GM11168 (cell line): ENCODE data around the gene EPHA3.

Source experiments
- in situ Hi-C: fragments of 300-500 bp; cut with MboI; formaldehyde crosslinking; loops from one replicate; pipeline ENCODE4 v1.12.0; 2022; ENCODE audit warnings: low sequenced_read_pairs; ENCODE audit not compliant: unreplicated experiment

The EPHA3 gene

DNA sequence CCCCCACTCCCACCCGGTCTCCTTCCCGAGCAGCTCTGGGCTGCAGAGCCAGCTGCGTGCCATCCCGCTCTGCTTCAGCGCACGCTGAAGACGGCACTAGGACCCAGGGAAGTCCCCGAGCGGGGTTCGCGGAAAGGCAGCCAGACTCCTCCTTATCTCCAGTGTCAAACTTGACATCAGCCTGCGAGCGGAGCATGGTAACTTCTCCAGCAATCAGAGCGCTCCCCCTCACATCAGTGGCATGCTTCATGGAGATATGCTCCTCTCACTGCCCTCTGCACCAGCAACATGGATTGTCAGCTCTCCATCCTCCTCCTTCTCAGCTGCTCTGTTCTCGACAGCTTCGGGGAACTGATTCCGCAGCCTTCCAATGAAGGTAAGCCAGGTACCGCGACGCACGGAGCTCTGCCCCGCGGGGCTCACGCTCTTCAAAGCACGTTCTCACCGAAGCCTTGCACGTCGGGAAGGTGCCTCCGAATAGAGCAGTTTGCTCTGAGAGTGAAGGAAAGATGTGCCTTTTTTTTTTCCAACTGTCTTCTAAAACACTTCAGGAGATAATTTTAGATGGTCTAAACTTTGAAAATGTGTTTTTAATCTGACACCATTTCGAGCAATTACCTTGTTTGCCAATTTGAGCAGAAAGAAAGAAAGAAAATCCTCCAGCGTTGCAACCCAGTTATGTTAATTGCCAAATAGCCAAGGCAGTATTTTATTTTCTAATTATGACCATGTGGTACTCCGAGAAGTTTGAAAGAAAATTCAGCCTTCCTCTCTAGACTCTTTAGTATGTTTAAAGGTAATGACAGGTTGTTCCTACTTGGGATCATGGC is at the start of gene EPHA3:
Gene EPHA3 (plus strand): TSS at position 161 of the 830 bp plus-strand sequence. CDS start 128 bp downstream, at position 289.
- in situ Hi-C loops: loop anchor here (25.0 kb wide), 1 partner anchor 895 kb away; no protein-coding TSS in a partner anchor

DNA sequence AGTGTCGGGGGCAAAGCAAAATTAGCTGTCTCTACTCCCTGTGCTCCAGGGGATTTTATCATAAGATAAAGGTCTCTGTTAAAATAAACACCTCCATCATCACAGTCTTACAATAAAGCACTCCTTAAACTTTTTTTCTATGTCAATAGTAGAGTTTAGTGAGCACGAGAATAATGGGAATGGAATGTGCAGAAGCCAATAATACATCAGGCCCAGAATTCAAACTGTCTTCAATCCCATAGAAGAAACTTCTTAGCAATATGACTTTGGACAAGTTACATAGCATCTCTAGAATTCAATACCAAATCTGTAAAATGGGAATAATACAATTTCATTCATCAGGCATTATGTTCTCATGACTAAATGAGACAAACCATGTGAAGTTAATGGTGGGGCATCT is 49.0 kb upstream of the EPHA3 start:
- in situ Hi-C loops: no loop called here

DNA sequence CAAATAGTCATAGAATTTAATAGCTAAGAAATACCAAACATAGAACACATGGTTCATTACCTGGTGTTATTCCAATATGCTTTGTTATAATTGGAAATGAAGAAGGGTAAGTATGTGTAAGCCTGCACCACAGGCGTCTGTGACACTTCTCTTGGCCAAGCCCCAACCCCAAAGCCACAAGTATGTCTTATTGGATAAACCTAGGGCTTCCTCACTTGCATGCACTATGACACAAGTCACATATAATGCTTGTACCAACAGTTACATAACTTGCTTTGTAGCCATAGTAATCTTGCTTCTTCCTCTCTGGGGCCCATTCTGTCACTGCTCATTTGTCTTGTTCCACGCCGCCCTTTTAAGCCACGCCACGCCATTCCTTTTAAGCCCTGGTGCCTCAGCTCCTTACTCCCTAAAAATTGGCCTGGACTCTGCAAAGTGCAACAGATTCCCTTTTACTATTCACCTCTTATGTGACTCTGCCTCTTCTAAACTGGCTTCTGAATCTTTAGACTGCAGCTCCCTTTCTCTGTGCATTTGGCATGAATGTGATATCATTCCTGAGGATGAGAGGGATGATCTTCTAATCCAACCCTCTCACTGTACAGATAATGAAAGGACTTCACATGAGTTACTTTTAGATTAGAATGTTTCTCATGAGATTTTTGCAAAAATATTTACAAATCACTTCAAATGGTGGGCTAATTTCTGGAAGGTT is 48.1 kb upstream of the EPHA3 start:
- in situ Hi-C loops: no loop called here

DNA sequence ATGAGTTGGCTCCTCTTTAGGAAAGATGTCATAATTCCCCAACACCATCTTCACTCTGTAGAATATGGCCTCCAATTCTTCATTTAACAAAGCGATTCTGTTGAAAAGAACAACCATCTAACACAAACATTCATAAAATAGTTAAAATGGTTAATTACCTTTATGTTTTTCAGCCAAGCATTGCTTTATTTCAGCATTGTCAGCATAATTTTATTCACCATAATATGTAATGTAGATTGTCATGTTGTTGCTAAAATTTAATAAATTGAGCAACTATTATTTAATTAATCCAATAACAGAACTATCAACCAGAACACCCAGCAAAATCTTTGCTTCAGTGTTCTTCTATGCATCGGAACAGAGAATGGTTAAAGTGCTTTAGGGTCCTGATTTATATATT is 46.2 kb upstream of the EPHA3 start:
- in situ Hi-C loops: no loop called here

DNA sequence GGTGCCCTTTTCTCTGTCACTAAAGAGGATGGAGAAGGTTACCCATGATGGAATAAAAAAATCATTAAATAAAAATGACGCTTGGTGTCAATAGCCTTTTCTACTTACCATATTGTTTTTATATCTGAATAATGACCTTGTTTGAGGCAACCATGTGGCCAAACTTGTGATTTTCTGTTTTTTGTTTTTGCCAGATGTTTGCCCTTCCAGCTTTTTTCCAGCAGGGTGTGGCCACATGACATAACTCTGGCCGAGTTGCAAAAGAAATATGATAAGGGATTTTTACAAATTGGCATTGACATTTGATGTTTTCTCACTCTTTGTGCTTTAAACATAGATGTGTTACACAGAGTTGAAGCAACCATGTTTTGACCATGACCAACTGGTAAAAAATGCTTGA is 39.7 kb upstream of the EPHA3 start:
- in situ Hi-C loops: no loop called here

DNA sequence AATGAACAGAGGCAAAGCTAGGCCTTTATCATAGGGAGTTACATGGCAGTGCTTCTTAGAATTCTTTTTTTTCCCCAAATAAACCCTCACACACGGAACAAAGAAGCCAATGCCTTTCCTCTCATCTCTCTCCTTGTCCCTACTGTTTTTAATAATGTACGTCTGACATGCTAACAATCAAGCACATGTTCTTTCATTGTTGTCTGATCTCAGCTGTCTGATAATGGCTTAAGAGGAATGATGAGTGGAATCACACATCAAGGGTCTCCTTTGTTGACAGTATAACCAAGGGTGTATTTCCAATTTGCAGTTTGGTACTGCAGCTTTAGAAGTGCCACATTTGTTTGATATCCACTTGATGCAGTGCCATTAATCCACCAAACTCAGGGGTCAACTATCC is 34.8 kb upstream of the EPHA3 start:
- in situ Hi-C loops: no loop called here

DNA sequence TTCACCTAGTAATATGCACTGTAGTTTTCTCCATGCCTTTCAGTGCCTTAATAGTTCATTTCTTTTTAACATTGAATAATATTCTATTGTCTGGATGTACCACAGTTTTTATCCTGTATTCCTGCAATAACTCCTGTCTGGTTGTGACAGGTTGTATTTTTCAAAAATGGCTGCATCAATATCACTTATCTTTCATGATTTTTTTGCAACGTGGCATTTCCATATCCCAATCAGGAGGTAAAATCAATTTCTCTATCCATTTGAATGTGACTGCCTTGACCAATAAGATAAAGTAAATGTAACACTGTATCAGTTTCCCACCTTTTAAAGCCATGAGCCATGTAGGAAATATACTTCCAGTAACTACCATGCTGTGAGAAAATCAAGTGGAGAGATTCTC is 27.5 kb upstream of the EPHA3 start:
- in situ Hi-C loops: no loop called here

DNA sequence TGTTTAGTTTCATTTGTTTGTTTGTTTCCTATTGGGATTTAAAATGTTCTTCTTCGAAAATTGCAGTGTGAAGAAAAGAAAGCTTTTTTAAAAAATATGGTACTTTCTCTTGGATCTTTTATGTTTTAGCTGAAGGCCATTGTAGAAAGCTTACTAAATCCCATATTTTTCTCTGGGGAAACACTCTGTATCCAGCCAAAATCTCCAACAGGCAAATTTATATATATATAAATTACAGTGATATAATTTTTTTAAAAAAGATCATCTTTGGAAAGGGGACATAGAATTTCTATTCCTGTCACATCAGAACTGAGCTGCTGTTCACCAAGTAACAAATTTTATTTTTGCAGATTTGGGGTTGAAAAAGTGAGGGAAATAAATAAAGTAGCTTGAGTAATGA is 19.6 kb upstream of the EPHA3 start:
- in situ Hi-C loops: no loop called here

DNA sequence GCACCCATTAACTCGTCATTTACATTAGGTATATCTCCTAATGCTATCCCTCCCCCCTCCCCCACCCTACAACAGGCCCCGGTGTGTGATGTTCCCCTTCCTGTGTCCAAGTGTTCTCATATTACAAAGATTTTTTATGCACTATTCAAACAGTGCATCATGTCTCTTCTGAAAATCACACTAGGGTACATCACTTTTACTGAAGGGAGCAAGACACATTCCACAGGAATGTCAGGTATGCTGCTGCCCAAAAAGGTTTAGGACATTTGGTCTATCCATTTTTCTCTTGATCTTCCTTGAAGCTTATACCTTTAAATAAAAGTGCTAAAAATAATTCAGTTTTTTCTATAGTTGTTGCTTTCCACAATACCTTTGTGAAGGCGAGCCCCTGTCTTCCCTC is 9.2 kb upstream of the EPHA3 start:
- in situ Hi-C loops: no loop called here

DNA sequence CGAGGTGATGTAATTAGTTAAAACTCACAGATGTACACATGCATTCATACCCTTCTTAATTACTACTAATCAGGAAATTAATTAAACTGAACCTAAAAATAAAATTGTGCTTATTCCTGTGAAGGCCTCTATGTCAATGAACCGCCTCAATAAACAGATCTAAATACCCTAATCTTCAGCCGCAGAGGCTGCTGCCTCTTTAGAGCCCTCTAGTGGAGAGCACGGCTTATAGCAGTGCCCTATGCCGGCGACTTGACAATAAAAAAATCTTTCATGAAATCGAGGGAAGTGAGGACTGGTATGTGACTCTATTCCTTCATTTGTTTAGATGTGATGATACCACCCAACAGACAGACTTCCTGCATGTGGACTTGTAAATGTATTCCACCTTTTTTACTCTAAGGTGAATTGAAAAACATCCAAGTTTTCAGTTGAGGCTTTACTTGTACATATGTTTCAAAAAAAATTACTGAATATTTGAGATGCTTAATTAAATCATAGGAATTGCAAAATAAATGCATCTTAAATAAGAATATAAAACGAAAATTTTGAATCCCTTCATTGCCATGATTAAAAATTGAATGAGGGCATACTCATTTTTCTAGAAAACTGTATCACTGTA is 8.3 kb upstream of the EPHA3 start:
- in situ Hi-C loops: no loop called here

DNA sequence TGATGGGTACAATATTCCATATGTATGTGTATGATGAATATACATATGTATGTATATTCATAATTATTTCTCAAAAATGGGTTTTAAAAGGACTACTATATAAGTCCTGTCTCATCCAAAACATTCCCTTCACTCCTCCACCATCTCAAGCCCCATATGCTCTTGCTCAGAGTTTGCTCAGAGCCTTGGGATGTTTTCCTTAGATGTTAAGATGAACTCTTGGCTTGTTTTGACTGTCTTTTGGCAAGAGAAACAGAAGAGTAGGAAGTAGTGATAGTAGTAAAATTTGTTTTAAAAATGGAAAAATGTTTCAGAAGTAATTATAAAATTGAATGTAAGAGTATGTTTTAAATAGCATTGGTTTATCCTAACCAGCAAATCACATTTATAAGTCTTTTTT is 6.2 kb upstream of the EPHA3 start:
- in situ Hi-C loops: loop anchor here (25.0 kb wide), 1 partner anchor 889 kb away; no protein-coding TSS in a partner anchor

DNA sequence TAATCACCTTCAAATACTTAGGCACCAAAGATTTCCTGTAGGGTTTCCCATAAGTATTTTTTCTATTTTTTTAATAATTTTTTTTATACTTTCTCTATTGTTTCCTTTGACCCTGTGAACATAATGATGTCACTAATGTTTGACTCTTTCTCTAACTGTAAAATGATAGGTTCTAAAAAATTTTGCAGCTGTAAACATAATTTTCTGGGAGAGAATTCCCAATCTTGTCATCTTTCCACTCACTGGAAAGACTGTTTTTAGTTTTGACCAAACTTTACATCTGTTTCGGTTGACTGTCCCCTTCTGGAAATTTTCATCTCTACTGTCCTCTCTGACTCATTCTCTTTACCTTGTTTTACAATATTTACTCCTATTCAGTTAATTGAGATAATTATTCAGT is 5.5 kb upstream of the EPHA3 start:
- in situ Hi-C loops: loop anchor here (25.0 kb wide), 1 partner anchor 890 kb away; no protein-coding TSS in a partner anchor

DNA sequence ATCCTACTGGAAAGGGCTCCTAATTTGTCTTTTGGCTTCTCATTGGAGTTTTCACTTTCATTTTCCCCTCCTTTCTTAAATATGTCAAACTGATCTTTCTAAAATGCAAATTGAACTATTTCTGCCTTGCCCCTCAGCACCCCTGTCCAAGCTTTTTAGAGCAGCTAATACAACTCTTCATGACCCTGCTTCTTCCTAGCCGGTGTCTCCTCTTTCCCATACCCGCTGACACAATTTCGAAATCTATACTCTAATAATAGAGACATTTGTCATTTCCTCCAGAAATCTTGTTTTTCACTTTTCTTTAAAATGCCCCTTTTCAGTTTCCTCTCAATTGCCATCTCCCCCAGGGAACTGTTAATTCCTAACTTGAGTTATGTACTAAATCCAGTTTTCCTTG is 2.9 kb upstream of the EPHA3 start:
- in situ Hi-C loops: loop anchor here (25.0 kb wide), 1 partner anchor 892 kb away; no protein-coding TSS in a partner anchor

DNA sequence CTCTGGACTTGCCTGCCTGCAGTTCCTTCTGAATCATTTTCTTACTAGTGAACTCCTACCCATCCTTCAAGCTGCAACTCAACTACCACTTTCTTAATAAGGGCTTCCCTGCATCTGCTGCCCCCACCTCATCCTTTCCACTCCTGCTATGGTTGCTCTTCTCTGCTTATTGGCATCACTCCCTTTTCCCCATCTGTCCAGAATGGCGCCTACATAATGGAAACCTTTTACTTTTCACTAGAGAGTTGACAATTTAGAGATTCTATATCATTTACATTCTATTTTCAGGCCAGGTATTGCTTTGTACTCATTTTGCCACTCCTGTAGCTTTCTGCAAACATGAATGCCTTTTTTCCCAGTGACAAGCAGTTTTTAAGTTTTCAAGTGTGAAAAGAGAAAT is 1.9 kb upstream of the EPHA3 start:
- in situ Hi-C loops: loop anchor here (25.0 kb wide), 1 partner anchor 893 kb away; no protein-coding TSS in a partner anchor

DNA sequence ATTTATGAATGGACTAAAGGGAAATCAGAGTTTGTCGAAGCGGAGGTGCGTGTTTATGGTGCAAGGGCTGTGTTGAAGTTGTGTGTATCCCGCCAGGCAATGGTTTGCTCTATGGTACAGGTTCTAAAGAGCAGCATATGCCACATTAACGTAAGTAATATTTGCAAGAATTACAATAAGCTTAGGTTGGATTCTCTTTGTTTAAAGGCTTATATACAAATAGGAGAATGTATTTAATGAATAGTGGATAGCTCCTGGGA is 800 bp downstream of the EPHA3 start:
- in situ Hi-C loops: loop anchor here (25.0 kb wide), 1 partner anchor 896 kb away; no protein-coding TSS in a partner anchor

DNA sequence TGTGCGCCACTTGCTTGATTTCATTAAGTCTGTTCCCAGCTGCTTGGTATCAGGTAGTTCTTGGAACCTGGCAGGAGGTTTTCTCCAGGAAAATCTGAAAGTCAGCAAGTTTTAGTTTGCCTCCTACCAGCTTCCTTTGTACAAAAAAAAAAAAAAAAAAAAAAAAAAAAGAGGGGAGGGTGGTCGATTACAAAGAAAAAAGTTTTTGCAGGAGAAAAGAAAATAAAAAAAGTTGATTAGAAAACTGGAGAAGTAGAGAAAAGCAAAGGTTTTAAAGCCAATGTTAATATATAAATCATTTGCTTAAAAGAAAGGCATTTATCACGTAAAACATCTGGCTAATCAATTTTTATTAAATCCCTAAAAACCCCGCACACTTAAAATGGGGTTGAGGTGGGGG is 5.9 kb downstream of the EPHA3 start:
- in situ Hi-C loops: loop anchor here (25.0 kb wide), 1 partner anchor 901 kb away; no protein-coding TSS in a partner anchor

DNA sequence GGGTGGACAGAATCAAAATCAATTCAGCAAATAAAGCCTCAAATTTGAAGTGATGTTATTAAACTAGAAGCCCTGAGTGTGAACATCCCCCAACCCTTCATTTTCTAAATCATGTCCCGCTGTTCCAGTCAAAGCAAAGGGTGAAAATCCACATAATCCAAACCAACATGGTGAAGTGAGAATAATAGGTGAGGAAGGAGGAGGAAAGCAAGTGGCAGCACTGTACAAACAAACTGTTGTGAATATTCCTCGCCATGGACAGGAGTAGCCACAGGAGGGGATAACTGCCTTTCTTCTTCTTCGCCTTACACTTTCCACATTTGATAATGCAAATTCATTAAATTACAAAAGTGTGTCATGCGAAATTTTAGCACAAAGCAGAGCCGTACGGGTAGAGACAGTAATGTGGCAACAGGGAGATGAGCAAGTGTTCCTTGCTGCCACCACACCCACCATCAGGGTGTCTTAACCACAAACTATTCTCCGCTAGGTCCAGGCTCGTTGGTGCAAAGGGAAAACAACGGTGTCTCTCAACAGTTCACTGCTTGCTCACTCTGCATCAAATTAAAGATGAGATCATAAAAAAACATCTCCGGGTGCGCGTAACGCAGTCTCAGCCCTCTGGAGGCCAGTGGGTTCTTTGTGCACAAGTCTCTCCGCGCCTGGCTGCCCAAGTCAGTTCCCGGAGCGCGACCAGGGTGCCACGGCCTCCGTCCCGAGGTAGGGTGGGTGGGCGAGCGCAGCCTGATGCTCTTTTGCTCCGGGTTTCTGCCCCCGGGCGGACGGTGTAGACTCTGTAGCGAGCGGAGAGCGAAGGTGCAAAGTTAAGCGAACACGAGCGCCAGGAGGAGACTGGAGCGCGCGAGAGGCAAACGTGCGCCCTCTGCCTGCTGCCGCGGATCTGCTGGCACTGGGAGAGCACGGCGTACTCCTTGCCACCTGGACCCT is 6.7 kb downstream of the EPHA3 start:
- in situ Hi-C loops: loop anchor here (25.0 kb wide), 1 partner anchor 902 kb away; no protein-coding TSS in a partner anchor

DNA sequence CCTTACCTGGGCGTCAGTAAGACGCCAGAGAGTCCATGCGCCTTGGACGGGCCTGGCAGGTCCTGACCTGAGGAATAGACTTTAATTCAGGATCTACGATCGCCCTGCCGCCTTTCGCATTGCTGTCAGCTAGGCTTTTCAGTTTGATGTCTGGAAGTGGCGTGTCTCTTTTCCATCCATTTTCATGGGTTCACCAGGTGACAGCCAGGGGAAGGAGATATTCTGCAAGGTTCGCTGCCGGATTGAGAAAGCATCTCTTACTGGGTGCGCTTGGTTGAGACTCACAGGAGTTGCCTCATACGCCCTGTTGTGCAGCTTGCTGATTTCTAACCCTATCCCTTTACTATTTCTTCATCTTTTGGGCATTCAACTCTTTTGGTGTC is 7.4 kb downstream of the EPHA3 start:
- in situ Hi-C loops: loop anchor here (25.0 kb wide), 1 partner anchor 903 kb away; no protein-coding TSS in a partner anchor

DNA sequence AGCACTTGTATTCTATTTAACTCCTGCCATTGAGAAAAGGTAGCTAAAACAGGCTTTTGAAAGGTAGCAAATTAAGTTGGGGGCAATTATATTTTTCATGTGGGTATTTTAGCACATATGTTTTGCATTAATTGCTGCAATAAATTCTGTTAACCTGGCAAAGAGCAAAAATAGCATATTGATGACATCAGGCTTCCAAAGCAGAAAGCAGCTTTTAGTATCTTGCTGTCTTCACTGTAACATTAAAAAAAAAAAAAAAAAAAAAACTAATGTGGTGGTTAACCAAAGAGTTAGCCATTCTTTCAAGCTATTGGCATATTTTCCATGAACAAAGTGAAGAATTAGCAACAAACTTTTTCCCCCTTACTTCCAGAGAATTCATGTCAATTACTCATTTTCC is 9.1 kb downstream of the EPHA3 start:
- in situ Hi-C loops: loop anchor here (25.0 kb wide), 1 partner anchor 904 kb away; no protein-coding TSS in a partner anchor

DNA sequence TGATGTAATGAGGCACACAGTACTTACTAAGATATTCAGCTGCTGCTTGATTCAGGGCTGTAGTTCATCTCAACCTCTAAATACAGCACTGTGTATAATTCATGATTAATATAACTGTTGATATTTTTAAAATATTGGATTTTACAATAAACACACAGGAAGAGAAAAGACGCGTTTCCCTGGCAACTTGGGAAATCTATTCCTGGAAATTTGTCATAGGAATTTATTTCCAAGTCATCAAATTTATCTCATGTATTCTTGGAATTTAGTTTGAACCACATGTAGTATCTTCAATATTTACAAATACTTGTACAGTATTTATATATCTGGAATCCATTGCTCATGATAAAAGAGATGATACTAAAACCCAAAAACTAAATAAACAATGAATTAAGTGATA is 30.6 kb downstream of the EPHA3 start:
- in situ Hi-C loops: no loop called here
